Activated naive CD4-positive, alpha-beta T cell treated with anti-CD3 and anti-CD28 coated beads, Interleukin-2, amount 50 U/mL, for 72 hours (primary cell): Measurements from ENCODE around the gene FGG. TPM values are rescaled to one million over a fixed set of nuclear protein-coding genes. Genes with fewer than 3 reads are reported as not detected.

ENCODE experiments used
- ATAC-seq, 2 donors: fragments of 150-1000 bp; cut with Tn5 transposase; 2 replicates each; pipeline ENCODE4 v1.10.0; 2021; ENCODE audit warnings: mild to moderate bottlenecking in 2 of 2, moderate library complexity in 2 of 2
- DNase-seq, 2 donors: peaks; one replicate each; pipeline ENCODE4 v3.0.0; 2021 to 2022; ENCODE audit warnings: low spot score in 2 of 2
- H3K27ac Mint-ChIP-seq, 2 donors: one replicate each; pipeline ENCODE4 v1.8.0; 2022; ENCODE audit warnings: mild to moderate bottlenecking in 2 of 2, mixed read lengths in 2 of 2
- H3K36me3 Mint-ChIP-seq, 2 donors: one replicate each; pipeline ENCODE4 v1.8.0; 2022; ENCODE audit warnings: mixed read lengths in 2 of 2
- H3K9me3 Mint-ChIP-seq, 2 donors: one replicate each; pipeline ENCODE4 v1.8.0; 2022; ENCODE audit warnings: mixed read lengths in 2 of 2
- total RNA-seq, 2 donors: library from RNA; stranded (reverse); gene quantifications; one replicate each; pipeline ENCODE4 v1.2.3, GENCODE V29; 2022

Gene FGG
- total RNA-seq, 2 donors from 2014 or later = not detected

DNA sequence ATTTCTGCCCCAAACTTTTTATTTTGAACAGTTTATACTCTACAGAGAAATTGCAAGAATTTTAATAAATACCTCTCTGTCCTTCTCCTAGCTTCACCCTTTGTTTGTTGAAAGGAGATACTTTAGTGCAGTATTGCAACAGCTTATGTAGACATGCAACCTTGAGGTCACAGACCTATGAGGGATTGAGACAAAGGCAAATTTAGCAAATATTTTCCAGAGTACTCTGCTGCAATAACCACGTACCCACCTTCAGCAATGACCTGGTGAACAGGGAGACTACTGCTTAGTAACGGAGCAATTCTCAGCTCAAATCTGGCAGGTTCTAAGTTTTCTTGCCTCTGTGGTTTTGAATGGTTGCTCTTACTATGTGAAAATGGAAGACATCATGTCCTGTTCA, 35.1 kb downstream of the FGG start:
- Mint-ChIP-seq H3K27ac (no peak overlapping the region), H3K36me3 (no peaks in the 10 kb centered on the region), H3K9me3 (no peaks in the 10 kb centered on the region)
- ATAC-seq = no peak
- no peak for DNase-seq

DNA sequence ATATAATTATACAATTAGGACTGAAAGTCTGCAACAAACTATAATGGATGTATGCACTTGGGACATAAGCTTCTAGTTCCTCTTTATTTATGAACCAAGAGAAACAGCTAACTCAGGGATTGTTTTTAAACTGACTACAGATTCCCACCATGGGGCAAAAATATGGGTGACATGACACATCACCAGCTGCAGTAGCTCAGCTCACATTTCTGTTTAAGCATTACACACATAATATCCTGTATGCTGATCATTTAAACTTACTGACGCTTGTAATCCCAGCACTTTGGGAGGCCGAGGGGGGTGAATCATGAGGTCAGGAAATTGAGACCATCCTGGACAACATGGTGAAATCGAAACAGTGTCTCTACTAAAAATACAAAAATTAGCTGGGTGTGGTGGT, 38.1 kb downstream of the FGG start:
- no peaks in the 10 kb centered on the region for H3K36me3 Mint-ChIP-seq
- ATAC-seq = no peak
- no peak for DNase-seq
- no peaks in the 10 kb centered on the region for H3K9me3 Mint-ChIP-seq
- H3K27ac Mint-ChIP-seq = no peak overlapping the region

DNA sequence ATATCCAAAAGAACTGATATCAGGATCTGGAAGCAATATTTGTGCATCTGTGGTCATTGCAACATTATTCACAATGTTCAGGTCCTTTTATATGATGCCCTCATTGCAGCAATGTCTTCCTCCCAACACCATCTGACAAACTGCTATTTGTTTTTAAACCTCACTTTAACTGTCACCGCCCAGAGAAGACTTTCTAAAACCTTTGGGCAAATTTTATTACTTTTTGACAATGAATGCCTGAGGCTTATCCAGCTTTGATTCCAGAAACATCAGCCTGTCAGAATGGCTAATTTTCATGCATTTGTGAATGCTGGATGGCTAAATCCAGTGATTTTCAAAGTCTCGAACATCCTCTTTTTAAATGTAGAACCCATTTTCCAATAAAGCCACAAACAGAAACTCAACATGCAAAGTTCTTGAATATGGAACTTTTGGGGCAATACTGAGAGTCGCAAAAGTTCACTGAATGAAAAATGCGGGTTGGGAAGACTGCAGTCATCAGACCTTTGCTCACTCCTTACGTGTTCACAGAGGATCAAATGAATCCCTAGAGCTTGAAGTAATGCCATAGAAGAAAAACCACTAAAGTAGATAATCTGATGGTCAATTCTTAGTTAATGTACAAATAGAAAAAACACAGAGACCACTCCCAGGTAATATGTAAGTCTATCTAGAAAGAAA, 39.1 kb downstream of the FGG start:
- no peak for DNase-seq
- no peak for ATAC-seq
- no peaks in the 10 kb centered on the region for H3K9me3 Mint-ChIP-seq

DNA sequence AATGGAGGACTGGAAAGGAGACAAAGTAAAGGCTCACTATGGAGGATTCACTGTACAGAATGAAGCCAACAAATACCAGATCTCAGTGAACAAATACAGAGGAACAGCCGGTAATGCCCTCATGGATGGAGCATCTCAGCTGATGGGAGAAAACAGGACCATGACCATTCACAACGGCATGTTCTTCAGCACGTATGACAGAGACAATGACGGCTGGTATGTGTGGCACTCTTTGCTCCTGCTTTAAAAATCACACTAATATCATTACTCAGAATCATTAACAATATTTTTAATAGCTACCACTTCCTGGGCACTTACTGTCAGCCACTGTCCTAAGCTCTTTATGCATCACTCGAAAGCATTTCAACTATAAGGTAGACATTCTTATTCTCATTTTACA, 42.9 kb downstream of the FGG start:
- Mint-ChIP-seq H3K27ac (no peak overlapping the region), H3K9me3 (no peaks in the 10 kb centered on the region), H3K36me3 (no peaks in the 10 kb centered on the region)
- ATAC-seq (no peak), DNase-seq (no peak)

More for the DNA sequence above, 39.1 kb downstream of the FGG start:
- no peaks in the 10 kb centered on the region for H3K36me3 Mint-ChIP-seq
- H3K27ac Mint-ChIP-seq = no peak overlapping the region

DNA sequence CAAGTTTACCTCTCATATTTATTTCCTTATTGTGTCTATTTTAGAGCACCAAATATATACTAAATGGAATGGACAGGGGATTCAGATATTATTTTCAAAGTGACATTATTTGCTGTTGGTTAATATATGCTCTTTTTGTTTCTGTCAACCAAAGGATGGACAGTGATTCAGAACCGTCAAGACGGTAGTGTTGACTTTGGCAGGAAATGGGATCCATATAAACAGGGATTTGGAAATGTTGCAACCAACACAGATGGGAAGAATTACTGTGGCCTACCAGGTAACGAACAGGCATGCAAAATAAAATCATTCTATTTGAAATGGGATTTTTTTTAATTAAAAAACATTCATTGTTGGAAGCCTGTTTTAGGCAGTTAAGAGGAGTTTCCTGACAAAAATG, 43.4 kb downstream of the FGG start:
- H3K36me3 Mint-ChIP-seq = no peaks in the 10 kb centered on the region
- H3K9me3 Mint-ChIP-seq = no peaks in the 10 kb centered on the region
- DNase-seq (no peak), ATAC-seq (no peak)
- H3K27ac Mint-ChIP-seq = no peak overlapping the region

DNA sequence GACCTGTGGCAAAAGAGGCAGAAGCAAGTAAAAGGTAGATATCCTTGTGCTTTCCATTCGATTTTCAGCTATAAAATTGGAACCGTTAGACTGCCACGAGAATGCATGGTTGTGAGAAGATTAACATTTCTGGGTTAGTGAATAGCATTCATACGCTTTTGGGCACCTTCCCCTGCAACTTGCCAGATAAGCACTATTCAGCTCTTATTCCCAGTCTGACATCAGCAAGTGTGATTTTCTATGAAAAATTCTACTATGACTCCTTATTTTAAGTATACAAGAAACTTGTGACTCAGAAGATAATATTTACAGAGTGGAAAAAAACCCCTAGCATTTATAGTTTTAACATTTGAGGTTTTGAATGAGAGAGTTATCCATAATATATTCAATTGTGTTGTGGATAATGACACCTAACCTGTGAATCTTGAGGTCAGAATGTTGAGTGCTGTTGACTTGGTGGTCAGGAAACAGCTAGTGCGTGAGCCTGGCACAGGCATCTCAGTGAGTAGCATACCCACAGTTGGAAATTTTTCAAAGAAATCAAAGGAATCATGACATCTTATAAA, 45.7 kb downstream of the FGG start:
- Mint-ChIP-seq H3K9me3 (no peaks in the 10 kb centered on the region), H3K36me3 (no peaks in the 10 kb centered on the region), H3K27ac (no peak overlapping the region)
- DNase-seq (no peak), ATAC-seq (no peak)

DNA sequence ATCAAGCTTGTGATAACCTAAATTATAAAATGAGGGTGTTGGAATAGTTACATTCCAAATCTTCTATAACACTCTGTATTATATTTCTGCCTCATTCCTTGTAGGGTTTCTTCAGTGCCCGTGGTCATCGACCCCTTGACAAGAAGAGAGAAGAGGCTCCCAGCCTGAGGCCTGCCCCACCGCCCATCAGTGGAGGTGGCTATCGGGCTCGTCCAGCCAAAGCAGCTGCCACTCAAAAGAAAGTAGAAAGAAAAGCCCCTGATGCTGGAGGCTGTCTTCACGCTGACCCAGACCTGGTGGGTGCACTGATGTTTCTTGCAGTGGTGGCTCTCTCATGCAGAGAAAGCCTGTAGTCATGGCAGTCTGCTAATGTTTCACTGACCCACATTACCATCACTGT, 46.8 kb downstream of the FGG start:
- Mint-ChIP-seq H3K27ac (no peak overlapping the region), H3K36me3 (no peaks in the 10 kb centered on the region), H3K9me3 (no peaks in the 10 kb centered on the region)
- ATAC-seq = no peak
- DNase-seq = no peak

DNA sequence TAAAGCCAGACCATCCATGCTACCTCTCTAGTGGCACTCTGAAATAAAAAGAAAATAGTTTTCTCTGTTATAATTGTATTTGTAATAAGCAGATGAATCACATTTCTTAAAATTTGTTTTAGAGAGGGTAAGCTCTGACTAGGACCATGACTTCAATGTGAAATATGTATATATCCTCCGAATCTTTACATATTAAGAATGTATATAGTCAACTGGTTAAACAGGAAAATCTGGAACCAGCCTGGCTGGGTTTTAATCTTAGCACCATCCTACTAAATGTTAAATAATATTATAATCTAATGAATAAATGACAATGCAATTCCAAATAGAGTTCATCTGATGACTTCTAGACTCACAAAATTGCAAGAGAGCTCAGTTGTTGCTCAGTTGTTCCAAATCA, 48.1 kb downstream of the FGG start:
- no peak for DNase-seq
- no peak for ATAC-seq
- Mint-ChIP-seq H3K36me3 (no peaks in the 10 kb centered on the region), H3K9me3 (no peaks in the 10 kb centered on the region), H3K27ac (no peak overlapping the region)

DNA sequence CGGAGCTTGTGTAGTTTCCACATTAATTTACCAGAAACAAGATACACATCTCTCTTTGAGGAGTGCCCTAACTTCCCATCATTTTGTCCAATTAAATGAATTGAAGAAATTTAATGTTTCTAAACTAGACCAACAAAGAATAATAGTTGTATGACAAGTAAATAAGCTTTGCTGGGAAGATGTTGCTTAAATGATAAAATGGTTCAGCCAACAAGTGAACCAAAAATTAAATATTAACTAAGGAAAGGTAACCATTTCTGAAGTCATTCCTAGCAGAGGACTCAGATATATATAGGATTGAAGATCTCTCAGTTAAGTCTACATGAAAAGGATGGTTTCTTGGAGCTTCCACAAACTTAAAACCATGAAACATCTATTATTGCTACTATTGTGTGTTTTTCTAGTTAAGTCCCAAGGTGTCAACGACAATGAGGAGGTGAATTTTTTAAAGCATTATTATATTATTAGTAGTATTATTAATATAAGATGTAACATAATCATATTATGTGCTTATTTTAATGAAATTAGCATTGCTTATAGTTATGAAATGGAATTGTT, 49.7 kb downstream of the FGG start, which contains the start of gene FGB:
FGB (plus strand) TSS at position 315 of the 558 bp plus-strand sequence; CDS start at position 323, 8 bp downstream.
- no peak within 1 kb of the TSS for H3K27ac Mint-ChIP-seq
- no peaks in the 10 kb centered on the region for H3K36me3 Mint-ChIP-seq
- DNase-seq (no peak), ATAC-seq (no peak)
- no peaks in the 10 kb centered on the region for H3K9me3 Mint-ChIP-seq

DNA sequence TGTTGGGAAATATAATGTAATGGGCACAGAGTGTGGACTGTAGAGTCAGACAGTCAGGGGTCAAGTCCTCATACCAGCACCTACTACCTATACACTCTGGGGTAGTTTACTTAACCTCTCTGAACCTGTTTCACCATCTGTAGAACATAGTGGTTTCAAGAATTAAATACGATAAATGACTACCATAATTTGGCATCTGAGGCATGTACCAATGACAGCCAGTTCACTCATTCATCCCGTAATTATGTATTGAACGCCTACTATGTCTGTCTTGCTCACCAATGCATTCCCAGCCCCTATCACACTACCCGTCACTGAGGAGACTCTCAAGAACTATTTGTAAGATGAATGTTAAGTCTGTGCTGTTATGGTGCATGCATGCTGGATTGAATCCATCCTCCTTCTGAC, 51.6 kb downstream of the FGG start:
- DNase-seq (no peak), ATAC-seq (no peak)
- Mint-ChIP-seq H3K36me3 (no peaks in the 10 kb centered on the region), H3K27ac (no peak overlapping the region), H3K9me3 (no peaks in the 10 kb centered on the region)

DNA sequence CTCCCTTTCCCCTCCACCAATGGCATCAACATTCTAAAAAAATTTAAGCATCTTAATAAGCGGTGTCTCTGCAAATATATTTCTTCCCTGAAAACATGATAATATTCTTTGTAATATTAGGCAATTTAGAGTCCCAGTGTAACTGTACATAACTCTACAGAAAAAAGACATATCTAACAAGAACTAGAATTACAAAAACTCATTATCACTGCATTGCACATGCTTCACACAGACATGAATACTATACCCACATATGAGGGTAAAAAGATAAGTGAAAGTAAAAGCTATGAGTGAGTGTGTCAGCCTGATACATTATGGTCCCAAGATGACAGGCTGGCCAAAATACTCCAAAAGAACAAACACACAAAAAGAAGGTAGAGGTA, 52.0 kb downstream of the FGG start:
- ATAC-seq (peak in 1 of 2 donors; percentile 35), DNase-seq (no peak)
- no peaks in the 10 kb centered on the region for H3K36me3 Mint-ChIP-seq
- H3K9me3 Mint-ChIP-seq = no peaks in the 10 kb centered on the region
- H3K27ac Mint-ChIP-seq = no peak overlapping the region

DNA sequence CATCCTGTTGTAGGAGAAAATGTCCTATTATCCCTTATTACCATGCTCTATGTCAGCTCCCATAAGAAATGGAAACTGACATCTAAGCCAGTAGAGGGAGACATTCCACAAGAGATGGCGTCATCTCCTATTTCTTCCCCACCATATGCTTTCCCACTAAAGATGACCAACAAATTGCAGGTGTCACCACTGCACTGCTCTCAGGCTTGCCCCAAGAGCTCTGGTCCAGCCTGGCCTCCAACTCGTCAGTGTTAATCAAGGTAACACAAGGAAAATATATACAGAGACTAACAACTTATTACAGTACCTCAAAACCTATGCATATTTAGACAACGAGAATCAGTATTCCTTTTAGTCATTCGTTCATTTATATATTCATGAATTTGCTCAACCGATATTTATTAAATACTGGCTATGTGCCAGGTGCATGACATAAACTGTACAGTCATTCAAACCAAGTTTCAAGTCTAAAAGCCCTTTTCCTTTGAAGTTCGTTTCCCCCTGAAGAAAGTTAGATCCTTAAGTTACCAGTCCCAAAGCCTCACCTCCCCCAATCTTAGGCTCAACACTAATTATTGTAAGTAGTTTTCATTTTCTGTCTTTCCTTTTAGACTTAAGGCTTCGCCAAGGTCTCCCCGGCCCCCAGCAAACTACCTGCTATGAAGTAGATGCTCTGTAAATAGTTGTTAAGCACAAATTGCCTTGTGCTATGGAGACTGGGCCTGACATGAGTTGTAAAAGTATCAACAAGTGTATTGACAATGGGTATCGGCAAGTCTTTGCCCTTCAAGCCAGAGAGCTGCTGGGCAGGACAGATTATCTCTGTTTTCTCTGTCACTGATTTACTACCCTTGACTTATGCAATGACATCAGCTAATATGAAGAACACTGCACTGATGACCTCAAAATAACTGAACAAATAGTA, 52.7 kb downstream of the FGG start:
- ATAC-seq = peak in 1 of 2 donors; percentile 72
- Mint-ChIP-seq H3K27ac (no peak overlapping the region), H3K36me3 (no peaks in the 10 kb centered on the region), H3K9me3 (no peaks in the 10 kb centered on the region)
- DNase-seq = no peak

DNA sequence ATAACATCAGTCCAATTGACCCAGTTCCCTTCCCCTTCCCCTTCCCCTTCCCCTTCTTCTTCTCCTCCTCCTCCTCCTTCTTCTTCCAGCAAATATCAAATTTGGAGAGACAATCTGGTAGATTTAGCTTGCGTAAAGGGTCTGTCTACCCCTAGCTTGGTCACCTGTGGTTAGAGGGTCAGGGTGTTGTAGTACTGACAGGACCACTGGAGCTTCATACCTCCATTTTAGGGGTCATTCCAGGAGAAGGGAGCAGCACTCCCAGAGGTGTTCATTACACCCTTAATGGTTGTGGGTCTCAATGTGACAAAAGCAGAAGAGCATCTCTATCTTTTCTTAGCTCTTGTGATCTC, 53.3 kb downstream of the FGG start:
- Mint-ChIP-seq H3K36me3 (no peaks in the 10 kb centered on the region), H3K27ac (no peak overlapping the region), H3K9me3 (no peaks in the 10 kb centered on the region)
- DNase-seq (no peak), ATAC-seq (no peak)

Other genes starting within 250 kb of the FGG start
- gene DCHS2, start 120.9 kb downstream of the FGG start, total RNA-seq = not detected
- gene PLRG1, start 62.3 kb downstream of the FGG start, total RNA-seq = 10 to 100 TPM; 92.6 to 100.0 TPM
- gene FGB, start 49.6 kb downstream of the FGG start, total RNA-seq = not detected
- not detected for gene FGA, start 21.9 kb downstream of the FGG start, total RNA-seq
- not detected for gene LRAT, start 131.3 kb upstream of the FGG start, total RNA-seq
- not detected for gene RBM46, start 168.6 kb upstream of the FGG start, total RNA-seq